A172 (cell line): ENCODE measurements around the gene CD40LG. TPM values are rescaled to one million over a fixed set of nuclear protein-coding genes. Genes with fewer than 3 reads are reported as not detected.

Source experiments
- DNase-seq: peaks from one replicate; pipeline ENCODE4 v3.0.0-alpha.2; 2015; ENCODE audit warnings: low spot score
- total RNA-seq: library from RNA; depleted of rRNA; stranded (reverse); fragments of >200 nt; shearing (Covaris generic); gene quantifications from 2 replicates; pipeline ENCODE4 v1.2.3, GENCODE V29; 2014; rRNA removed

Gene CD40LG
- total RNA-seq, 1 experiment from 2014 or later, result not detected

DNA sequence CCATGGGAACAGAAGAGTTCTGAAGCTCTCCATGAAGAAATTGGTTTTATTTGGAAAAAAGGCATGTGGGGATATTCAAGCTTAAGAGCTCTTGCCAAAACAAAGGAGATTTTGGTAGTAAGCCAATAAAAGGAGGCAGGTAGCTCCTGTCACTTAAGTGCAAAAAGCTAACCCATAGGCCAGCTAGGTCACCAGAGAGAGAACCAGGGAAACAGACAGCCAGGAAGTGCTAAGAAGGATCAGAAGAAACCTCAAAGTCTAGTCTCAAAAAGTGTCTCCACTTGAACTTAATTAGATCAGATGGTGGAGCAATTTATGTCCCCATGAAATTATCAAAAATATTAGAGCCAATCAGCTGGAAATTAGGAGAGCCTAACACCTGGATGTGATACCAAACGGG lies 49.2 kb downstream of the CD40LG start:
- no peak for DNase-seq

DNA sequence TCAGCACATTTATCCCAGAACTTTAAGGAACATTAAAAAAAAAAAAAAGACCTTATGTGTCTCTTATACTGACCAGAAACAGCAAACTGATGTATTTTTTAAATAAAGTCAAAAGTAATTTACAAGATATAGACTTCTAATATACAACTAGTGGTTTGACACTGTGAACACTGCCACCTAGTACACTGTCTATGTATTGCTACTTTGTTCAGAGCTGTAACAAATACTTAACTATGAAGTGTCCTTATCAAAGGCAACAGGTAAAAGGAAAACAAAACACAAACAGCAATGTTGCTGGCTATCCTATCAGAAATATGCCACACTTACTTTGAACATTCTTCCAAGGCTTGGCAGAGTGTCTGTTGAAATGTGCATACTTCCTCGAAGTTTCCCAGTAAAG lies 60.4 kb downstream of the CD40LG start:
- DNase-seq, result no peak

Other genes with a start within 250 kb of the CD40LG start
- not detected in 2 replicates for gene BRS3, start 160.2 kb upstream of the CD40LG start, total RNA-seq
- 48.0 and 63.0 TPM in 2 replicates for gene HTATSF1, start 150.6 kb upstream of the CD40LG start, total RNA-seq
- not detected in 2 replicates for gene VGLL1, start 115.9 kb upstream of the CD40LG start, total RNA-seq
- 5.0 and 5.2 TPM in 2 replicates for gene ARHGEF6, start 132.8 kb downstream of the CD40LG start, total RNA-seq
- 388 and 528 TPM in 2 replicates for gene RBMX, start 232.6 kb downstream of the CD40LG start, total RNA-seq